Measurements from ENCODE around the gene PDZRN3.

PDZRN3 gene

DNA sequence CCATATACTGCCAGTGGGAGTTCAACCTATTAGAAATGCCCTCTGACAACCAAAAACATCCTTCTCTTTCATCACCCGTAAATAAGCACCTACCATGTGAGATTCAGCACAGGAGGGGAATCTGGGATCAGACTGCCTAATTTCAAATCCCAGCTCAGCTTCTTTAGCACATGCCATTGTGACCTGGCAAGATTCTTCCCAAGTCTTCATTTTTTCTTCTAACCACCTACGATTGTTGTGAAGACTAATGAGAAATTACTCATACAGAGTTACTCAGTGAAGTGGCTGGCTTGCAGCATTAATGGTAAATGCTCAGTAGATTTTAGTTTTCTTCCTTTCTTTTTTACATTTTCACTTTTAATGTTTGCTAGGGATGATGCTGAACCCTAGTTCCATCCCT lies 176.7 kb downstream of the PDZRN3 start:
- Histone ChIP-seq H4K8ac (ENCODE audit: low read depth, low read length) (no peak overlapping the region), H2BK12ac (ENCODE audit: low read length) (no peak overlapping the region), H3K27me3 (ENCODE audit: insufficient read depth, low read length) (no peaks in the 10 kb centered on the region), H3K4me1 (ENCODE audit: control insufficient read depth in 1 of 2, insufficient read depth in 2 of 2, low read length in 2 of 2) (peaks cover 3 to 16% of the 10 kb centered on the region in 2 experiments), H3K18ac (ENCODE audit: low read length) (no peak overlapping the region), H3K4ac (ENCODE audit: low read depth, low read length) (no peak overlapping the region), H2AK5ac (ENCODE audit: low read length) (no peak overlapping the region), H2BK5ac (ENCODE audit: low read depth, low read length, poor library complexity) (no peak overlapping the region), H3K79me1 (ENCODE audit: low read length) (no peaks in the 10 kb centered on the region), H3K4me2 (ENCODE audit: low read length) (no peak overlapping the region), H2AFZ (ENCODE audit: insufficient read depth, low read length, poor library complexity) (no peak overlapping the region), H3K4me3 (ENCODE audit: low read depth, low read length) (no peak overlapping the region), H3K79me2 (ENCODE audit: control insufficient read depth, insufficient read depth, low read length, poor library complexity) (no peaks in the 10 kb centered on the region), H3K23ac (ENCODE audit: low read length) (no peak overlapping the region), H4K12ac (ENCODE audit: low read depth, low read length) (no peak overlapping the region), H3K36me3 (ENCODE audit: control insufficient read depth in 1 of 2, insufficient read depth in 2 of 2, low read length in 2 of 2) (peaks cover 0 to 4% of the 10 kb centered on the region in 2 experiments), H4K91ac (ENCODE audit: low read depth, low read length) (no peak overlapping the region), H3K27ac (ENCODE audit: low read depth, low read length) (no peak overlapping the region), H3K9me3 (ENCODE audit: insufficient read depth, low read depth, low read length) (no peaks in the 10 kb centered on the region), H3K14ac (ENCODE audit: low read length) (no peak overlapping the region), H2BK120ac (ENCODE audit: insufficient read depth, low read length, poor library complexity) (no peak overlapping the region), H3K9ac (ENCODE audit: low read length) (no peak overlapping the region)
- no CpG with 5 or more reads among the region's 2 CpGs for WGBS (ENCODE audit: extremely low coverage, insufficient coverage, insufficient read length)
- DNase-seq = no peak

DNA sequence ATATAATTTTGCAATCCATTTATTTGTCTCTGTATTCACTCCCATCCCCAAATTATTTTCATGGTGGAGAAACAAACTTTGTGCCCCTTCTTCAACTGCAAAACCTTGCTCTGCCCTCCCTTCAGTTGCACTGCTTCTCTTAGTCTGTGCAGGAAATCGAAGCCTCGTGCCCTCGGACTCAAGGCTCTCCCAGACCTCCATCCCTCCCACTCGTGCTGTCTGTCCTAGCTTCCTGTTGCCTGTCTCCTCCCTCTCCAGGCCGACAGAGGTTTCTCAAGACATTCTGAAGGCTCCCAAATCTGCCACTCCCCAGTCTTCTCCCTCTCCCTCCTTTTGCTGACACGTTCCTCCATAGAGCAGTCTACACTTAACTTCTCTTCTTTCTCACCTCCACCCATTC lies 177.6 kb downstream of the PDZRN3 start:
- WGBS (ENCODE audit: extremely low coverage, insufficient coverage, insufficient read length) = no CpG with 5 or more reads among the region's 6 CpGs
- no peak overlapping the region for H2AFZ ChIP-seq (ENCODE audit: insufficient read depth, low read length, poor library complexity)

DNA sequence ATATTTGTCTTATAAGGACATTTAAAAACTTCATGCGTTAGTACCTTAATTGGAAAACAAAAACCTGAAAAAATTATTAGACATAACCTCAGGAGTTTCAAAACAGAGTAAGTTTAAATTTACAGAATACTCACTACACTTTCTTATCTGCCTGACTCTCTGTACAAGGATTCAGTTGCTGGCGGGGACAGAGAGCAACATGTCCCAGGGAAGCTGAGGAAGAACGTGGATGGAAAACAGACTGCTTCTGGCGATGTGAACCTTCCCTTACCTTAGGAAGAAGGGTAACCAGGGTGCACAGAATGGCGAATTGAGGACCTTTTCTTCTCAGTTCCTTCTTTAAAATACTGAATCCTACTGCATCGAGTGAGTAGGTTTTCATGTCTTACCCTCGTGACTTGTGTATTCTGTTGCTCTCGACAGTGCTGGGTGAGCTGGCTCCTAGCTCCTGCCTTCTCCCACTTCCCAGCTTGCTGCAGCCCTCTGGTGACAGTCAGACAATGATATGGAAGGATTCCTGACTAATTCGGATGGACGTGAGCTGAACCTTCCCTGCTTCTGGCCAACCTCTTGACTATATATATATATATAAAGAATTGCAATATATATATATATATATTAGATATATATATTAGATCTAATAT lies 178.2 kb downstream of the PDZRN3 start:
- H2AK5ac ChIP-seq (ENCODE audit: low read length) = no peak overlapping the region
- H3K9ac ChIP-seq (ENCODE audit: low read length) = no peak overlapping the region
- no peak overlapping the region for H4K8ac ChIP-seq (ENCODE audit: low read depth, low read length)
- peaks cover 3 to 9% of the 10 kb centered on the region in 2 experiments for H3K4me1 ChIP-seq (ENCODE audit: control insufficient read depth in 1 of 2, insufficient read depth in 2 of 2, low read length in 2 of 2)
- DNase-seq = no peak
- no peak overlapping the region for H2AFZ ChIP-seq (ENCODE audit: insufficient read depth, low read length, poor library complexity)
- no peak overlapping the region for H4K12ac ChIP-seq (ENCODE audit: low read depth, low read length)
- no peak overlapping the region for H2BK120ac ChIP-seq (ENCODE audit: insufficient read depth, low read length, poor library complexity)
- H2BK12ac ChIP-seq (ENCODE audit: low read length) = no peak overlapping the region
- no peak overlapping the region for H3K4me3 ChIP-seq (ENCODE audit: low read depth, low read length)
- no CpG with 5 or more reads among the region's 10 CpGs for WGBS (ENCODE audit: extremely low coverage, insufficient coverage, insufficient read length)
- H2BK5ac ChIP-seq (ENCODE audit: low read depth, low read length, poor library complexity) = no peak overlapping the region
- no peaks in the 10 kb centered on the region for H3K27me3 ChIP-seq (ENCODE audit: insufficient read depth, low read length)
- no peak overlapping the region for H3K4me2 ChIP-seq (ENCODE audit: low read length)
- H3K18ac ChIP-seq (ENCODE audit: low read length) = no peak overlapping the region
- no peaks in the 10 kb centered on the region for H3K9me3 ChIP-seq (ENCODE audit: insufficient read depth, low read depth, low read length)
- H4K91ac ChIP-seq (ENCODE audit: low read depth, low read length) = no peak overlapping the region
- no peak overlapping the region for H3K14ac ChIP-seq (ENCODE audit: low read length)
- H3K4ac ChIP-seq (ENCODE audit: low read depth, low read length) = no peak overlapping the region
- no peaks in the 10 kb centered on the region for H3K79me1 ChIP-seq (ENCODE audit: low read length)
- no peaks in the 10 kb centered on the region for H3K79me2 ChIP-seq (ENCODE audit: control insufficient read depth, insufficient read depth, low read length, poor library complexity)
- H3K23ac ChIP-seq (ENCODE audit: low read length) = no peak overlapping the region
- H3K36me3 ChIP-seq (ENCODE audit: control insufficient read depth in 1 of 2, insufficient read depth in 2 of 2, low read length in 2 of 2) = peaks cover 0 to 4% of the 10 kb centered on the region in 2 experiments
- no peak overlapping the region for H3K27ac ChIP-seq (ENCODE audit: low read depth, low read length)

More for the DNA sequence above, 177.6 kb downstream of the PDZRN3 start:
- Histone ChIP-seq H2BK120ac (ENCODE audit: insufficient read depth, low read length, poor library complexity) (no peak overlapping the region), H4K91ac (ENCODE audit: low read depth, low read length) (no peak overlapping the region), H3K27me3 (ENCODE audit: insufficient read depth, low read length) (no peaks in the 10 kb centered on the region), H4K12ac (ENCODE audit: low read depth, low read length) (no peak overlapping the region), H2AK5ac (ENCODE audit: low read length) (no peak overlapping the region), H3K4me2 (ENCODE audit: low read length) (no peak overlapping the region), H3K36me3 (ENCODE audit: control insufficient read depth in 1 of 2, insufficient read depth in 2 of 2, low read length in 2 of 2) (peaks cover 0 to 4% of the 10 kb centered on the region in 2 experiments), H3K4me3 (ENCODE audit: low read depth, low read length) (no peak overlapping the region), H3K14ac (ENCODE audit: low read length) (no peak overlapping the region), H2BK12ac (ENCODE audit: low read length) (no peak overlapping the region), H3K27ac (ENCODE audit: low read depth, low read length) (no peak overlapping the region), H3K18ac (ENCODE audit: low read length) (no peak overlapping the region), H3K9me3 (ENCODE audit: insufficient read depth, low read depth, low read length) (no peaks in the 10 kb centered on the region), H3K79me1 (ENCODE audit: low read length) (no peaks in the 10 kb centered on the region), H3K9ac (ENCODE audit: low read length) (no peak overlapping the region), H3K23ac (ENCODE audit: low read length) (no peak overlapping the region), H2BK5ac (ENCODE audit: low read depth, low read length, poor library complexity) (no peak overlapping the region), H3K4me1 (ENCODE audit: control insufficient read depth in 1 of 2, insufficient read depth in 2 of 2, low read length in 2 of 2) (peaks cover 3 to 14% of the 10 kb centered on the region in 2 experiments), H3K4ac (ENCODE audit: low read depth, low read length) (no peak overlapping the region), H4K8ac (ENCODE audit: low read depth, low read length) (no peak overlapping the region), H3K79me2 (ENCODE audit: control insufficient read depth, insufficient read depth, low read length, poor library complexity) (no peaks in the 10 kb centered on the region)
- no peak for DNase-seq

DNA sequence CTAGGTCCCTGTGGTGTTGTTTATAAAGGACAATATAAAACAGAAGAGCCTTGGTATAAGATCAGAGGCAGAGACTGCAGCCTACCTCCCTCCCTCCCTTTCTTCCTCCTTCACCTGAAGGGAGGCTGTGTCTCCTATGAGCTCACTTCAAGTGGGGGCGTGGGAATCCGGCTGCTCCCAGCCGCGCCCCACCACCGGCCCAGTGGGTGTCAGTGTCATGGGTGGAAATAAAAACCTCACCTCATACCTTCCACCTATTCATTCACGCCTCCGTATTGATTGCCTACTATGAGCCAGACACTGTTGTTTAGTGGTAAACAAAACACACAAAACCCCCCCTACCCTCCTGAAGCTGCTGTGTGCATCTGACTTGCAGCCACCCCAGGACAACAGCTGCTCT lies 181.9 kb downstream of the PDZRN3 start:
- no peak overlapping the region for H3K23ac ChIP-seq (ENCODE audit: low read length)
- no peak overlapping the region for H3K4ac ChIP-seq (ENCODE audit: low read depth, low read length)
- no CpG with 5 or more reads among the region's 7 CpGs for WGBS (ENCODE audit: extremely low coverage, insufficient coverage, insufficient read length)
- H4K12ac ChIP-seq (ENCODE audit: low read depth, low read length) = no peak overlapping the region
- H3K36me3 ChIP-seq (ENCODE audit: control insufficient read depth in 1 of 2, insufficient read depth in 2 of 2, low read length in 2 of 2) = peaks cover 6 to 7% of the 10 kb centered on the region in 2 experiments
- H2AFZ ChIP-seq (ENCODE audit: insufficient read depth, low read length, poor library complexity) = no peak overlapping the region
- DNase-seq = no peak
- no peak overlapping the region for H2AK5ac ChIP-seq (ENCODE audit: low read length)
- no peak overlapping the region for H3K14ac ChIP-seq (ENCODE audit: low read length)
- H3K27ac ChIP-seq (ENCODE audit: low read depth, low read length) = no peak overlapping the region
- no peaks in the 10 kb centered on the region for H3K9me3 ChIP-seq (ENCODE audit: insufficient read depth, low read depth, low read length)
- peaks cover 0 to 4% of the 10 kb centered on the region in 2 experiments for H3K4me1 ChIP-seq (ENCODE audit: control insufficient read depth in 1 of 2, insufficient read depth in 2 of 2, low read length in 2 of 2)
- no peaks in the 10 kb centered on the region for H3K79me1 ChIP-seq (ENCODE audit: low read length)
- H3K4me3 ChIP-seq (ENCODE audit: low read depth, low read length) = no peak overlapping the region
- H3K18ac ChIP-seq (ENCODE audit: low read length) = no peak overlapping the region
- no peak overlapping the region for H3K4me2 ChIP-seq (ENCODE audit: low read length)
- H3K9ac ChIP-seq (ENCODE audit: low read length) = no peak overlapping the region
- no peaks in the 10 kb centered on the region for H3K79me2 ChIP-seq (ENCODE audit: control insufficient read depth, insufficient read depth, low read length, poor library complexity)
- no peak overlapping the region for H4K8ac ChIP-seq (ENCODE audit: low read depth, low read length)
- H2BK5ac ChIP-seq (ENCODE audit: low read depth, low read length, poor library complexity) = no peak overlapping the region
- H2BK120ac ChIP-seq (ENCODE audit: insufficient read depth, low read length, poor library complexity) = no peak overlapping the region
- no peak overlapping the region for H4K91ac ChIP-seq (ENCODE audit: low read depth, low read length)
- H3K27me3 ChIP-seq (ENCODE audit: insufficient read depth, low read length) = no peaks in the 10 kb centered on the region
- no peak overlapping the region for H2BK12ac ChIP-seq (ENCODE audit: low read length)
